ENCODE data around the gene TXNDC8. TPM values are rescaled to one million over a fixed set of nuclear protein-coding genes. Genes with fewer than 3 reads are reported as not detected.

The TXNDC8 gene
- total RNA-seq, 1 donor from 2014 or later = not detected

DNA sequence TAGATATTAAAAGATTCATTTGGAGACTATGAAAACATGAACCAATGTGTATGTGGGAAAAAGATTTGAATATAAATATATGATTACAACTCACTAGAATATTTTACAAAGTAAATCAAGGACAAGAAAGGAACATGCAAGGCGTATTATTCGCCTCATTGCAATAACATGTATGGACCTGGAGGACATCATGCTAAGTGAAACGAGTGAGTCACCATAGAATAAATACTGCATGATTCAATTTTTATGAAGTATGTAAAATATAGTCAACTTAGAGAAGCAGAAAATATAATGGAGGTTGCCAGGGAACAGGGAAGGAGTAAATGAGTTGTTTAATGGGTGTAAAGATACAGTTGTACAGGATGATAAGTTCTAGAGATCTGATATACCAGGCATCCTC, 4.9 kb downstream of the TXNDC8 start:
- TF ChIP-seq, protein P1, sequence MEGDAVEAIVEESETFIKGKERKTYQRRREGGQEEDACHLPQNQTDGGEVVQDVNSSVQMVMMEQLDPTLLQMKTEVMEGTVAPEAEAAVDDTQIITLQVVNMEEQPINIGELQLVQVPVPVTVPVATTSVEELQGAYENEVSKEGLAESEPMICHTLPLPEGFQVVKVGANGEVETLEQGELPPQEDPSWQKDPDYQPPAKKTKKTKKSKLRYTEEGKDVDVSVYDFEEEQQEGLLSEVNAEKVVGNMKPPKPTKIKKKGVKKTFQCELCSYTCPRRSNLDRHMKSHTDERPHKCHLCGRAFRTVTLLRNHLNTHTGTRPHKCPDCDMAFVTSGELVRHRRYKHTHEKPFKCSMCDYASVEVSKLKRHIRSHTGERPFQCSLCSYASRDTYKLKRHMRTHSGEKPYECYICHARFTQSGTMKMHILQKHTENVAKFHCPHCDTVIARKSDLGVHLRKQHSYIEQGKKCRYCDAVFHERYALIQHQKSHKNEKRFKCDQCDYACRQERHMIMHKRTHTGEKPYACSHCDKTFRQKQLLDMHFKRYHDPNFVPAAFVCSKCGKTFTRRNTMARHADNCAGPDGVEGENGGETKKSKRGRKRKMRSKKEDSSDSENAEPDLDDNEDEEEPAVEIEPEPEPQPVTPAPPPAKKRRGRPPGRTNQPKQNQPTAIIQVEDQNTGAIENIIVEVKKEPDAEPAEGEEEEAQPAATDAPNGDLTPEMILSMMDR (IDR thresholded peaks at IDR 0.05; ENCODE audit: insufficient read depth, low read length, poor library complexity, severe bottlenecking) = no peak
- no peaks in the 10 kb centered on the region for H3K27me3 ChIP-seq (ENCODE audit: control insufficient read depth, insufficient read depth, low read length)
- no peak for DNase-seq (ENCODE audit: low read depth)
- no peaks in the 10 kb centered on the region for H3K36me3 ChIP-seq (ENCODE audit: control insufficient read depth, insufficient read depth, low read length)
- H3K4me3 ChIP-seq (ENCODE audit: low read depth, low read length) = no peak overlapping the region

DNA sequence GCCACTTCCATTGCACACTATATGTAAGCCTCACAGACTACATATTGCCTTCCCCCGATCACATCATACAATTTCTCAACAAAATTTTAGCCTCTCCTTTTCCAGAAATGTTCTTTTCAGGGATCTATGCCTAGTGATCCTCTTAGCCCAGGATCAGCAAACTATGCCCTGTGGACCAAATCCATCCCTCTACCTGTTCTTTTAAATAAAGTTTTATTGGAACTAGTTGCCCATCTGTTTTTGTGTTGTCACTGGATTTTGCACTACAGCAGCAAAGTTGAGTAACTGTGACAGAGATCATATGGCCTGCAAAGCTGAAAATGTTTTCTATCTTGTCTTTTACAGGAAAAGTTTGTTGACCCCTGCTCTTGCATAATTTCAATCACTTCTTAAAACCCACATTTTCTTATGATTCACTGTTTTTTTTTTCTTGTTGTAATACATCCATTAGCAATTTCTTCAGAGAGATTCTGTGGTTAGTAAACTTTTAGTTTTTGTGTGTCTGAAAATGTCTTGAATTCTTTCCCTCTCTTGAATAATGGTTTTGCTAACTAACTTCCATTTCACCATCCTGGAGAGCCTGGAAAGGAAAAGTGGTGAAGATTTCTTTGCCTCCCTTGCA, 7.1 kb downstream of the TXNDC8 start:
- no peak for DNase-seq (ENCODE audit: low read depth)
- no peaks in the 10 kb centered on the region for H3K27me3 ChIP-seq (ENCODE audit: control insufficient read depth, insufficient read depth, low read length)
- no peaks in the 10 kb centered on the region for H3K36me3 ChIP-seq (ENCODE audit: control insufficient read depth, insufficient read depth, low read length)
- H3K4me3 ChIP-seq (ENCODE audit: low read depth, low read length) = no peak overlapping the region
- TF ChIP-seq, protein P1 (IDR thresholded peaks at IDR 0.05; ENCODE audit: insufficient read depth, low read length, poor library complexity, severe bottlenecking) = no peak

DNA sequence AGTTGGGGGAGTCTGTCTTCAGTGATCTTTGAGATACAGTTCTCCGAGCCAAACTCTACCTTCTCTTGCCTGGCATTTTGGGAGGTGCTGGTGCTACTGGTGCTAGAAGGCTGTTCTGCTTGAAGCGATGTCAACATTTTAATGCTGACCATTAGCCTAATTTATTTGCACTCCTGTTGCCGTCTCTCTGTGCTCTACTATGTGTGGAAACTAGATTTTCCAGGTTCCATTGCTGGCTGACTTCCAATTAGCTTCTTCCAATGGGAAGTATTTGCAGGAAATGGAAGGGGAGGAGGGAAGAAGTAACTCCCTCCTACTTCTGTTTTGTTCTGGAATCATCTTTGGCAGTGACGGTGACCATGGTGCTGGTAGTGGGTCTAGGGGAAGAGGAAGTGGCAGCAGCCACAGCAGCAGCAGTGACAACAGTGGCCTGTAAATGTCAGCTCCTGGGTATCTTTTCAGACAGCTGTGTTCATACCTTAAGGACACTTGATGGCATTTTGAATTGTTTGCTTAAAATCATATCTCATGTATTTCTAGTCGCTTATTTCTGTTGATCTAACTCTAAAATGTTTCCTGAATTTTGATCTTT, 7.9 kb downstream of the TXNDC8 start:
- DNase-seq (ENCODE audit: low read depth) = no peak
- Histone ChIP-seq H3K36me3 (ENCODE audit: control insufficient read depth, insufficient read depth, low read length) (no peaks in the 10 kb centered on the region), H3K27me3 (ENCODE audit: control insufficient read depth, insufficient read depth, low read length) (no peaks in the 10 kb centered on the region), H3K4me3 (ENCODE audit: low read depth, low read length) (no peak overlapping the region)
- TF ChIP-seq, protein P1 (IDR thresholded peaks at IDR 0.05; ENCODE audit: insufficient read depth, low read length, poor library complexity, severe bottlenecking) = no peak

DNA sequence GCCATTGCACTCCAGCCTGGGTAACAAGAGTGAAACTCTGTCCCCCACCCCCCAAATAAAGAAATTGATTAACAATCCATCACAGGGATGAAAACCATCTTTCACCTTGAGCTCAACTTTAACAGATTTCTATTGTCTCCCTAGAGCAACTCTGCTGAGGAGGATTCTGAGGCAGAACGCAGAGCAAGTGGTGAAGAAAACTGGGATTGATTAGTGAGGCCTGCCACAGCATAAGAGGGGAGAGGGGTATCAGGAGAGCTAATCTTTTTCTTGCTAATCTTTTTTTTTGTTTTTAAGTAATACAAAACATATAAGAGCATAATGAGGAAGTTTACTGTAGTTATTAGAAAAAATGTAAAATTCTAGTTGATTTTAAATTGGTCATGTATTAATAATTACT, 8.9 kb downstream of the TXNDC8 start:
- Histone ChIP-seq H3K36me3 (ENCODE audit: control insufficient read depth, insufficient read depth, low read length) (no peaks in the 10 kb centered on the region), H3K27me3 (ENCODE audit: control insufficient read depth, insufficient read depth, low read length) (no peaks in the 10 kb centered on the region), H3K4me3 (ENCODE audit: low read depth, low read length) (no peak overlapping the region)
- no peak for DNase-seq (ENCODE audit: low read depth)
- TF ChIP-seq, protein P1 (IDR thresholded peaks at IDR 0.05; ENCODE audit: insufficient read depth, low read length, poor library complexity, severe bottlenecking) = no peak

DNA sequence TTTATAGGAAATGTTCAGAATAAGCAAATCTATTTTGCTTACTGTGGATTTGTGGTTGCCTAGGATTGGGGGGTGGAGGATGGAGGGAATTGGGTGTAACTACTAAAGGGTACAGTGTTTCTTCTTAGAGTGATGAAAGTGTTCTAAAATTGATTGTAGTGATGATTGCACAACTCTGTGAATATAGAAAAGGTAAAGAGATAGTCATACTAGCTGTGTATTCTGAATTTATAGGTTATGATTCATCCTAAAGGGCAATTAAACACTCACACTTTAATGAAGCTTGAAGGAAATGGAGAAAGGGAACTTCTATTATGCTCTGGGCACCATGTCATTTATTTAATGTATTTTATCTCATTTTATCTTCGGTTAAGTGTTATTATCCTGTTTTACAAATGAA, 9.9 kb downstream of the TXNDC8 start:
- H3K27me3 ChIP-seq (ENCODE audit: control insufficient read depth, insufficient read depth, low read length) = no peaks in the 10 kb centered on the region
- TF ChIP-seq, protein P1 (IDR thresholded peaks at IDR 0.05; ENCODE audit: insufficient read depth, low read length, poor library complexity, severe bottlenecking) = no peak
- H3K4me3 ChIP-seq (ENCODE audit: low read depth, low read length) = no peak overlapping the region
- DNase-seq (ENCODE audit: low read depth) = no peak
- no peaks in the 10 kb centered on the region for H3K36me3 ChIP-seq (ENCODE audit: control insufficient read depth, insufficient read depth, low read length)

DNA sequence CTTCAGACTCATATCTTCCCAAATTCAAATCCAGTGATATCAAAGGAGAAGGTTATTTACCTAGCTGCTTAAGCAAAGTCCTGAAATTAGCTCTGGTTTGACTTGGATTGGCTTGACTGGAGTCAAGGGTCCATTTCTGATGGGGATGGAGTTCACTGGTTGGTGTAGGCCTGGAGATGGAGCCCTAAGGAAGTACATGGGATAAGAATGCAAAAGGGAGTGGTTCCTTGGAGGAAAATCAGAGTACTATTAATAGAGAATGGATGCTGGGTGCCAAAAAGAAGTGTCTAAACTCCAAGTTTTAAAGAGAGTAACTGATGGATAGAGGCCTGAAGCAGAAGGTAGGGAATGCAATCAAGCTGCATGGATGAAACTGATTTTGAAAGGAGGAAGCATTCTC, 13.8 kb downstream of the TXNDC8 start:
- no peaks in the 10 kb centered on the region for H3K27me3 ChIP-seq (ENCODE audit: control insufficient read depth, insufficient read depth, low read length)
- TF ChIP-seq, protein P1 (IDR thresholded peaks at IDR 0.05; ENCODE audit: insufficient read depth, low read length, poor library complexity, severe bottlenecking) = no peak
- no peak for DNase-seq (ENCODE audit: low read depth)

More for the DNA sequence above, 13.8 kb downstream of the TXNDC8 start:
- Histone ChIP-seq H3K4me3 (ENCODE audit: low read depth, low read length) (no peak overlapping the region), H3K36me3 (ENCODE audit: control insufficient read depth, insufficient read depth, low read length) (no peaks in the 10 kb centered on the region)
